GM18907 (cell line): ENCODE data around the gene LRRC27.
"Not testable (repeated sequence)": the region's sequence is repeated elsewhere in the genome, so short reads cannot be mapped to it uniquely, and the experiment has no call there.

Experiments used
- ATAC-seq: cut with Tn5 transposase; IDR thresholded peaks from one replicate; pipeline ENCODE4 v1.9.1; 2021; ENCODE audit warnings: mild to moderate bottlenecking, moderate library complexity; ENCODE audit not compliant: unreplicated experiment

LRRC27 gene

DNA sequence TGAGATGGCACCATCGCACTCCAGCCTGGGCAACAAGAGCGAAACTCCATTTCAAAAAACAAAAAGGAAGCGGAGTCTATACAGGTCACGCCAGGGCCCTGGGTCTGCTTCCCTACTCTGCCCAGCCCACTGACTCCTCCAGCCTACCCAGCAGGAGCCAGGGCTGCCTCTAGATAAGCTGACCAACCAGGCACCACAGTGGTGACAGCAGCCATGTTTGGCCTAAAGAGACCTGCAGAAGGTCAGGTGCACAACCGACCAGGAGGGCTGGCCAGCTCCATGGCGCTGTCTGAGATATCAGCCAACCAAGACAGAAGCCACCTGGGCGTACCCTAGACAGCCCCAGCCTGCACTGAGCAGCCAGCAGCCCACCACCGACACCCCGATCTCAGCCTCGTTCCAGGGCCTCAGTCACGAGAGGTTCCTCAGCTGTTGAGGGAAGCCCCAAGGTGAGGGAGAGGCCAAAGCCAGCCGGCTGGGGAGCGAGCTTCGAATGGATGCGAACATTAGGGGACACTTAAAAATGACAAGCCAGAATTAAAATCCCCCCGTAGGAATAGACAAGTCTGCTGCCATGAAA lies 40.6 kb downstream of the LRRC27 start:
- ATAC-seq, result no peak

DNA sequence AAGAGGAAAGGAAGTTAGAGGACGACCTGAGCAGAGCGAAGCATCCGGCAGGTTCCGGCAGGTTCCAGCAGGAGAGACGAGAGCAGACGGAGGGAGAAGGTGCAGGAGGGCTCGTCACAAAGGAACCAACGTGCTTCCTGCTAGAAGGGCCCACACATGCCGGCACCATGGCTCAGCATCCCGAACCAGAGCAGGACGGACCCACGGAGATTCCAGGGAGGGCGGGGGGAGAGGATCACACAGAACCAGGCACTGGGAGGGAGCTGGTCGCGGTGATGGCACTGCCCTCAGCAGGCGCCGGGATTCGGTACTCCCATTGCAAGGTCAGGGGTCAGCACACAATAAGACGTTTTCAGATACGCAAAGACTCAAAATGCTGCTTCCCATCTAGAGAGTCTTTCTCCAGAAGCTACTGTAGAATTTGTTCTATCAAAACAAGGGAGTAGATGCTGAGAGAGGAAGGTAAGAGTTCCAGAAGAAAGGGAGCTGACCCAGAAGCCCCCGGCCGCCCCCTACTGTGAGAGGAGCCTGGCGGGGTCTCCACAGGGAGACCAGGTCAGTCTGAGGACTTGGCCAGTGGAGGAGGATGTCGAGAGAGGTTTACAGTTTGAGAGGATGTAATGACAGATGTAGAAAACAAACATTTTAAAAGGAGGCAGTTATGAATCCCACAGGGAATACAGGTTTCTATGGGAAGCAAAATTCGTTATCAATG lies 41.4 kb downstream of the LRRC27 start:
- ATAC-seq, result no peak

DNA sequence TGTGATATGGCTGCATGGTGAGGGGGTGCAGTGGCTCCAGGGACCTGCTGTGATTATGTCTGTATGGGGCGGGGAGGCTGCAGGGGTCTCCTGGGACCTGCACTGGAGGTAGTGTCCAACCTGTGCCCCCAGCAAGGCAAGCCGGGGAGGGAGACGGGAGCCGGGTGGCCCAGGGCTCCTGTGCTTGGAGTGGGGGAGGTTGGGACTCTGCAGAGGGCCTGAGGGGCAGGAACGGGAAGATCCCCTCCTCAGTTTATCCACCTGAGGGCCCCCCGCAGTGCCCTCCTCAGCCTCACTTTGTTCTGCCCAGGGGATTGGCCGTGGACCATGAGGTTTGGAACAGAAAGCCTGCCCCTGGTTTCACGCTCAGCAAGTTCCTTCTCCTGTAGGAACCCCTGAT lies 42.2 kb downstream of the LRRC27 start:
- ATAC-seq, result no peak

DNA sequence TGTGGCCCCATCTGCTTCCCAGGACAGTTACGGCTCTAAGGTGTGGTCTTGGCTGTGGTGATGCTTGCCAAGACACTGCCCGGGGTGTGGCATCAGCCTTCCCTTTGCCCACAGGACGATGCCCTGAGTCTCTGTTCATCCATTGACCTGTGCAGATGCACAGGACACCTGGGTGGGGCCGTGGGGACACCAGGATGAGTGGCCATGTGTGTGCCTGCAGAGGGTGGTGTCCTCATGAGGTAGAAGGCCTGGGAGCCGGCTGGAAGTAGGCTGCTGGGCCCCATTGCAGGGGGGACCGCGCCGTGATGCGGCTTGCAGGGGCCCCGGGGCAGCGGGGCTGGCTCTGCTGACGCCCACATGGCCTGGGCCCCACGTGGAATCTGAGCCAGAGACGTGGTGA lies 42.6 kb downstream of the LRRC27 start:
- no peak for ATAC-seq

DNA sequence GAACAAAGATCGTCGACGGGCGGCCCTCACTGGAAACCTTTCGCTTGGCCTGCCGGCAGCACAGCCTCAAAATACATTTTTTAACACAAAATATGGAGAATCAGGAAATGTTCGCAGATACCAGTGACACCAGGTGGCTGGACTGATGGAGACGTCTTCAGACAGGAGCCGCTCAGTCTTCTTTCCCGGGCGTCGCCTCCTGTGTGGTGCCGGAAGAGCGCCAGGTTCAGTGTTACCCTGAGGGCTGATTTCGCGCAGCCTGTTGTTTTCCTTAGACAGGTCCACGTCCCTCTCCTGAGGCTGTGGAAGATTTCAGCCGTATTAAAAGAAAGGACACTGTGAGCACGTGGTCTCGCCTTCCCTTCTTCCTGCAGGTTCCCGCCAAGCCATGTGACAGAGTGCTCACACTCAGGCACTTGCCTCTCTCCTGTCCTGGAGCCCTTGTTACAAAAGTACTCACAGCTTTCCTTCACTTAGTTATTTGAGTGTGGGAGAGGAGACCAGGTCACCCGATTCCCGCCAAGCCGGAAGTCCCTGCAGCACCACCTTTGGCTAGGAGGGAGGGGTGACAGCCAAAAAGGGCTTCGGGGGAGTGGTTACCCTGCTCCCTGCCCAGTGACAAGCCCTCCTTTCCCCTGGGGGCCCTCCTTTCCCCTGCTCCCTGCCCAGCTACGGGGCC lies 43.3 kb downstream of the LRRC27 start:
- ATAC-seq, result no peak

DNA sequence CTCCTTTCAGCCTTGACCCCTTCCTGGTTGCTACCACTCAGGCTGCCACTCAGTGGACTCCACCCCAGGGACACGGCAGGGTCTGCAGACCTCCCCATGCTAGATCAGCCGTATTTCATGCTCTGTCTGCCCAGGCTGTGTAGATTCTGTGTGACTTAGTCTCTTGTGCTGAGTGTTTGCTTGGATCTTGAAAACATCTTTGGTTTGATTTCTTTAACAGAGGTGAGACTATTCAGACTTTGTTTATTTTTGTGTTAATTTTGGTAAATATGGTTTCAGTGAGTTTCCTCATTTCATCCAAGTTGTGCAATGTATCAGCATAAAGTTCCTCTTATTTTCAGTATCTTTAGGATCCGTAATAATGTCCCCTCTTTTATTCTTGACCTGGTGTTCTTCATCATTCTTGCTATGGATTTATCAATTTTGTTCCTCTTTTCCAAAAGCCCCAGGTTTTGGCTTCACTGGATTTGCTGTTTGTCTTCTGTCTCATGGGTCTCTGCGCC lies 43.9 kb downstream of the LRRC27 start:
- ATAC-seq, result no peak

DNA sequence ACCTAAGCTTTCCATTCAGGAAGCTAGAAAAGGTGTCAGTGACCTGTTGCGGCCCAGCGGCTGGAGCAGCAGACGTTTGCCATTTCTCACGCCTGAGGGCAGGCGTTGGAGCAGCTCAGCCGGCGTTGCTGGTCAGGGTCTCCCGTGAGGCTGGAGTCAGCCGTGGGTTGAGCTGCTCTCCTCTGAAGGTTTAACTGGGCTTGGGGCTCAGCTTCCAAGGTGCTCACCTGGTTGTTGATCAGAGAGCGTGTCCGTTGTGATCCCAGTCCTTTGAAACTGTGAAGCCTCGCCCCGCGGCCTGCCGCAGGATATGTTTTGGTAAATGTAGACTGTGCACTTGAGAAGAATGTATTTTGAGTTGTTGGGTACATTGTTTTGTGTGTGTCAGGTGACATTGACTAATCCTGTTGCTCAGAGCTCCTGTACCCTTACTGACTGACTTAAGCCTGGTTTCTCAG lies 44.4 kb downstream of the LRRC27 start:
- no peak for ATAC-seq

DNA sequence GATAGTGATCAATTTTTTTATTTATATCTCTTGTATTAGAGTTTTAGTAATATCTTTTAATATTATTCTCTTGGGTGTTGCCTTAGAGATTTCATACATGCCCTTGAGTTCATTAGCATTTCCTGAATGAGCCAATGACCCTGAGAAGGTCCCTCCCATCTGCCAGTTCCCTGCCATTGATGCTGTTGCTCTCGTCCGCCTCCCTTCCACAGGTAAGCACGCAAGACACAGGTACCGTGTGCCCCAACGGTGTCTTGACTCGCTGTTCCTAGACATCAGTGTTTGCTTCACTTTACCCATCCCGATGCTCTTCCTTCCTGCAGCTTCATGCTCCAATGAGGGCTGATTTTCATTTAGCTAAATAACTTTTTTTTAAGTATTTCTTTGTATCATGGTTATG lies 45.3 kb downstream of the LRRC27 start:
- ATAC-seq, result no peak

DNA sequence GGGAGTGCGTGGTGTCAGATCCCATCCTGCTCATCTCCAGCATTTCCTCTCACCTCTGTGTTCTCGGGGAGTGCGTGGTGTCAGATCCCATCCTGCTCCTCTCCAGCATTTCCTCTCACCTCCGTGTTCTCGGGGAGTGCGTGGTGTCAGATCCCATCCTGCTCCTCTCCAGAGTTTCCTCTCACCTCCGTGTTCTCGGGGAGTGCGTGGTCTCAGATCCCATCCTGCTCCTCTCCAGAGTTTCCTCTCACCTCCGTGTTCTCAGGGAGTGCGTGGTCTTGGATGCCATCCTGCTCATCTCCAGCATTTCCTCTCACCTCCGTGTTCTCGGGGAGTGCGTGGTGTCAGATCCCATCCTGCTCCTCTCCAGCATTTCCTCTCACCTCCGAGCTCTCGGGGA lies 47.0 kb downstream of the LRRC27 start:
- not testable (repeated sequence) for ATAC-seq

DNA sequence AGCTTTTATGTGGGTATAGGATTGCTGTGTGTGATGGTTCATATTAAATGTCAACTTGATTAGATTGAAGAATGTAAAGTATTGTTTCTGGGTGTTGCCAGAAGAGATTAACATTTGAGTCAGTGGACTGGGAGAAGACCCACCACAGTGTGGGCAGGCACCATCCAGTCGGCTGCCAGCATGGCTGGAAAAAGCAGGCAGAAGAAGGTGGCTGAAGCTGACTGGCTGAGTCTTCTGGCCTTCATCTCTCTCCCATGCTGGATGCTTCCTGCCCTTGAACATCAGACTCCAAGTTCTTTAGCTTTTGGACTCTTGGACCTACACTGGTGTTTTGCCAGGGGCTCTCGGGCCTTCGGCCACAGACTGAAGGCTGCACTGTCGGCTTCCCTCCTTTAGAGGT lies 49.0 kb downstream of the LRRC27 start:
- ATAC-seq, result not testable (repeated sequence)

DNA sequence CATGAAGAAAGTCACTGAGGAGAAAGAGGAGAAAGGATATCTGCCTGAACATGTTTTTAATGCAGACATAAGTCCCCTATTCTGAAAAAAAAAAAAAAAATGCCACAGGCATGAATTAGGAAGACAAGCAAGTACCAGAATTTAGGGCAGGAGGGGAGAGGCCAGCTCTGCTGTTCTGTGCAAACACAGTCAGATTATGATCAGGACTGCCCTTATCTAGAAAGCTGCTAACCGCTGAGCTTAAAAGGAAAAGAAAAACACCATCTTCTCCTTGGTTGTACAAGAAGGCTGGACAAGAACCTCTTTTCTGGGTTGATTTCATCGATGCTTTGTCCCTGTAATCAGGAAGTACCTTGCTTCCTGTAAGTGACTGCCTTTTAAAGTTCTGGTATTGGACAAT lies 49.7 kb downstream of the LRRC27 start:
- ATAC-seq, result no peak

DNA sequence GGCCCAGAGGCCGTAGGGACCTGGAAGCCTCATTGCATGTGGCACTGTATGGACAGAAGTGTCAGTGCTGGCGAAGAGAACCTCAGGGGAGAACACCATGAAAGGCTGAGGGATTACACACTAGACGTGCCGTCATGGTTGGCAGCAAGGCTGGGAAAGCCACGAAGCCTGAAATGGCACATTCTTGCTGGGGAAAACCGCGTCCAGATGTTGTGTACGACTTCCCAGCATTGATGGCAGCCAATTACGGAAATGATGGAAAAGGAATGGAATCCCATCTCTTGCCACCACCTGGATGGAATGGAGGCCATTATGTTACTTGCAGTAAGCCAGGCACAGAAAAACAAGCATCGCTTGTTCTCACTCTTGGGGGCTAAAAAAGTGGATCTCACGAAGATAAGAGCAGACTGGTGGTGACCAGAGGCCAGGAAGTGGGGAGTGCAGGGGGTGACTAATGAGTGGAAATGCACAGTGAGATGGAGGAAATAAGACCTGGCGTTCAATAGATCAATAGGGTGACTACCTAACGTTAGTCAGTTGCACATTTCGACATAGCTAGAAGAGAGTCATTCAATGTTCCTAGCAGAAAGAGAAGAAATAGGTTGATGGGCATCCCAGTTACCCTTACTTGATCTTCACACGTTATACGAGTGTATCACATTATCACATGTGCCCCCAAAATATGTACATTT lies 50.4 kb downstream of the LRRC27 start:
- no peak for ATAC-seq

DNA sequence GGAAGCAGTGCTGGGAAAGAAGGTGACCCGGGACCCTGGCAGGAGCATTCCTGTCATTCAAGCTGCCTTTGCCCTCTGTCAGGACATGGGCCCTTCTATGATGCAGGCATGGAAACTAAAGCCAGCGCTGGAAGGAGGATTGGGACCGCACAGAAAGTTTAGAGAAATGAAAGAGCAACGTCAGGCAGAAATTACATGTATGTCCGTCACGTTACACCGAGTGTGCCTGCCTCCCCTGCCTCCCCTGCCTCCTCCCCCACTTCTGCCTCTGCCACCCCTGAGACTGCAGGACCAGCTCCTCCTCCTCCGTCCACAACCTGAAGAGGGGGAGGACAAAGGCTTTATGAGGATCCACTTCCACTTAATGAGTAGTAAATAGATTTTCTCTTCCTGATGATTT lies 51.1 kb downstream of the LRRC27 start:
- no peak for ATAC-seq

DNA sequence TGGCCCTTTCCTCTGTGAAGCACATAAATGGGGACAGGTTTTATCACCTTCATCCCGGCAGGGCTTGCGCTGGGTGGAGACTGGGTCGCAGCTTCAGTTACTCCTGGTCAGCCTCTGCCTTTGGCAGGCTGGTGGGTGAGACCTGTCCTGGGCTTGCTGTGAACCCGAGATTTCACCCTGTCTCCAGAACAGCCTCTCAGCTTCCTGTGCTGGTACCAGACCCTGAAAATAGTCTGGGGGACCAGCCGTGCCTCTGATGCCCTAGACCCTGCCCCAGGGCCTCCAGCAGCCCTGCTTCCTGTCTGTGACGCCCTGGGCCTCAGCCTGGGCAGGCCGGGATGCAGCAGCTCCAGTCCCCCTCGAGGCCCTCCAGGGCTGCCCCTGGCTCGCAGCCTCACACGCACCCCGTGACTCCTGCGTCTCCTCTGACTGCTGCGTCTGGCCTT lies 51.8 kb downstream of the LRRC27 start:
- ATAC-seq, result no peak

DNA sequence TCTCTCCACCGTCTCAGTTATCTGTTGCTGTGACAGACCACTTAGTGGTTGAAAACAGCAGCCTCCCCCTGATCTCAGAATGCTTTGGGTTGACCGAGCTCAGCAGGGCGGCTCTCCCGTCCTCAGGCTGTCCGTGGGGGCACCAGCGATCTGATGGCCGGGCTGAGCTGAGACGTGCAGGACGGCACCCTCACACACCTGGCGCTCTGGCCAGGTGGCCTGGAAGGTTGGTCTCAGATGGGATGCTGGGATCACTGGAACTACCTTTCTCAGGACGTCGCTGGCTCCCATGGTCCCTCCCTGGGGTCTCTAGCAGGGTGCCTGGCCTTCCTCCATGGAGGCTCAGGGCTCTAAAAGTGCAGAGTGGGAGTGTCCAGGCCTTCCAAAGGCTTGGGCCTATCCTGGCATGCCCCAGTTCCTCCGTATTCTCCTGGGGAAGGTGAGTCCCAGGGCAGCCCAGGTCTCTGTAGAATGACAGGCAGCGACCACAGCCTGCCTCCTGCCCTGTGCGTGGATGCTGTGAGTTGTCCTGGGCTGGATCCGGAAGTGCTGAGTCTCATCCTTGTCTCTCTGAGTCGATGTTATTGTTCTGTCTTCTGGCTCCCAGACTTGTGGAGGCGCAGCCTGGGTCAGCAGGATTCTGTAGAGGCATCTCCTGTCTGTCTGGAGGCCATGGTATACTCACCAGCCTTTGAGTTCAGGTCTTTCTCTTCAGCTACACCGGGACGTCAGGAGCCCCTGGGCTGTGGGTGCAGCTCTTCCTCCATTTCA lies 52.8 kb downstream of the LRRC27 start:
- no peak for ATAC-seq

DNA sequence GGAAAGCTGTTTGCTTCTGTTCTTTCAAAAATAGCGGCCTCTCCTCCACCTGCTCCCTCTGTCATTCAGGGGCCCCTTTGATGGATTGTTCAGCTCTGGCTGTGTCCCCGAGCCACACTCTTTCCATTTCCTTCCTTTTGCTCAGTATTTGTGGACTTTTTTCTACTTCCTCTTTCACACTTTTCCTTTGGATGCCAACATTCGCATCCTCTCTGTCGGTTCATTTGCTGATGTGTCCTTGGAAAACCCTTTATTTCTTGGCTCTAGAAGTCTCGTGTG lies 53.3 kb downstream of the LRRC27 start:
- no peak for ATAC-seq

DNA sequence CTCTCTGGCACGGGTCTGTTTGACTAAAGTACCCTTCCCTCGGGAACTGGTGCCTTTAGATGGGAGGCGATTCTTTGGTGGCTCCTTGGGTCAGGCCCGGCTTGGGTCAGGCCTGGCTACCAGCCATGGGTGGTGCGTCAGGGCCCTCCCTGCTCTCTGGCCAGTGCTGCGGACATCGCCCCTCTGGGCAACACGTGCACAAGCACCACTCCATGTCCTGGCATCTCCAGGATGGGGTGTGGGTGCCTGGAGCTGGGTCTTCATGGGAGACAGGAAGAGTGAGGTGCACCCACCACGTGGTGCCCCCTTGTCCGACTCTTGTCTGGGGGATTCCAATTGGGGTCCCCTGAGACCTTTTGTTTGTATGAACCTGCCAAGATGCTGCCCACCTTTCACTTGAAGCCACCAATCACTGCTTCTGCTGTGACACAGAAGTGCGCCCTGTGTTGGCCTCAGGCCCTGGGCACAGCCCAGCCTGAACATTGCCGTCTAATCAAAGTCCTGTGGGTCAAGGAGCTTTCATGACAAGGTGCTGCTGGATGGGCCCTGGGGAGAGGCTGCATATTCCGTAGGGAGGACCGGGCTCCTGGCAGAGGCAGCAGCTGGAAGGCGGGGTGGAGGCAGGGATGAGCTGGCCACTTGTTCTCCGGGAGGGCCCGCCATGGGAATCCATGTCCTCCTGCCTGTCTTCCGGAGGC lies 53.9 kb downstream of the LRRC27 start:
- ATAC-seq, result no peak

DNA sequence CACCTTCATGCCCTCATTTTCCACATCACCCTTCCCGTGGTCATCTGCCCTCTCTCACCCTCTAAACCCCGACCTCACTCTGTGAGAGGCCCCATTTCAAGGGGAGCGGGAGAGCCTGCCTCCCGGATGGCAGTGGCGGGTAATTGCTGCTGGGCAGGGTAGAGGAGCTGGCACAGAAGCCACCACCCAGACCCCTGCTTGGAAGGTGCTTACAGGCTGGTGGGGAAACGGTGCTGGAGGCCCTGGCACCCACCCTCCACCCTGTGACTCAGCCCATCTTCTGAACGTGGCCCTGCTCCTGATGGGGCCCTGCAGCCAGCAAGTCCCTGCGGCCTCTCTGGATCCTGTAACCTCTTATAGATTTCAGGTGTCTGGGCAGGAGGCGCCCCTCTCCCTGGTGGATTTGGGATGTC lies 54.4 kb downstream of the LRRC27 start:
- ATAC-seq, result no peak

DNA sequence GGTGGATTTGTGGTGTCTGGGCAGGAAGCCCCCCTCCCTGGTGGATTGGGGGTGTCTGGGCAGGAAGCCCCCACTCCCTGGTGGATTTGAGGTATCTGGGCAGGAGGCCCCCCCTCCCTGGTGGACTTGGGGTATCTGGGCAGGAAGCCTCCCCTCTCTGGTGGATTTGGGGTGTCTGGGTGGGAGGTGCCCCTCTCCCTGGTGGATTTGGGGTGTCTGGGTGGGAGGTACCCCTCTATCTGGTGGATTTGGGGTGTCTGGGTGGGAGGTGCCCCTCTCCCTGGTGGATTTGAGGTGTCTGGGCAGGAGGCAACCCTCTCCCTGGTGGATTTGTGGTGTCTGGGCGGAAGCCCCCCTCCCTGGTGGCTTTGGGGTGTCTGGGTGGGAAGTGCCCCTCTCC lies 54.9 kb downstream of the LRRC27 start:
- not testable (repeated sequence) for ATAC-seq

DNA sequence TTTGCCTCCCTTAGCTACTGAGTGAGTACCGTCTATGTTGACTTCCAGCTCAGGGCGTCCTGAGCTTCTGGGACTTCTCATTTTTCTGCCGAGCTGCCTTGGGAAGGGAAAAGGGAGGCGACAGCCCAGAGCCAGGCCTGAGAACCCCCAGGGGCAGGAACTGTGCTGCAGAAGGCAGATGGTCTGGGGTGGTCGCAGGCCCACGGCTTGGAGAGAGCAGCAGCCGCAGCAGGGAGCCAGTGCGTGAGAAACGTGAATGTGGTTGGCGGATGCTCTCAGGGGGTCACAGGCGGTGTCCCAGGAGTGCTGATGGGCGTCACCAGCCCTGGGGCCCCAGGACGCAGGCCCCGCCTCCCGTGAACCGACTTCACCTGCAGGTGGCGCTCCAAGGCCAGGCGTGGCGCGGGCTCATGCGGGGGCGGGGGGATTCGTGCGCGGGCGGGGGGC lies 55.8 kb downstream of the LRRC27 start:
- no peak for ATAC-seq
